Testis (tissue), 2 donors: ENCODE measurements around the gene ATRN.

Source experiments
- CTCF ChIP-seq, 3 experiments: fragments of 450-650 bp in 2 of 3; fragments of 200-600 bp in 1 of 3; sonication (generic) in 1 of 3; IDR thresholded peaks; one replicate each; pipeline ENCODE4 v1.5.1; 2016 to 2019; ENCODE audit warnings: antibody characterized with exemption in 3 of 3, mild to moderate bottlenecking in 2 of 3, moderate library complexity in 1 of 3
- POLR2A ChIP-seq: fragments of 450-650 bp; IDR thresholded peaks from one replicate; pipeline ENCODE4 v1.6.1; 2017; ENCODE audit warnings: antibody characterized with exemption, mild to moderate bottlenecking, moderate library complexity

DNA sequence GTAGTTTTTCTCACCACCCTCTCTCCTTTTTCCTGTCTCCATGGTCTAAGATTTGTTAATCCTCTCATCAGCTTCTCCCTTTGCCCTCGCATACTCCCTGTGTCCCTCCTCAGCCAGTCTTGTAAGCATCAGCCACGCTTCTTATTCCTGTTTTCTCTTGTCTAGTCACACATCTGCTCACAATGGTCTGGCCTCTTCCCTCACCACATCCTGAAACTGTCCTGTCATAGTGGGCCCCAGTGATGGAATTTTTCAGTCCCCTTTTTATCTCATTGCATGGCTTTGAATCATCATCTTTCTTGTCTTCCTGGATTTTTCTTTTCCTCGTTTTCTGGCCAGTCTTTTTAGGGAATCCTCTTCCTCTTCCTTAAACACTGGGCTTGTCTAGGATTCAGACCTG, 135.2 kb downstream of the ATRN start:
- TF ChIP-seq CTCF (IDR thresholded peaks at IDR 0.05) (no peak), POLR2A (no peak)
